ENCODE results near the gene RNF141.

The RNF141 gene

GRCh38 chr11:10561043-10561818, 20.2 kb upstream of the RNF141 start:
- DNase-seq (ENCODE audit: low spot score), result peak; percentile 13

GRCh38 chr11:10558288-10558687, 17.3 kb upstream of the RNF141 start:
- no peak for DNase-seq (ENCODE audit: low spot score)

GRCh38 chr11:10556590-10556989, 15.6 kb upstream of the RNF141 start:
- no peak for DNase-seq (ENCODE audit: low spot score)

GRCh38 chr11:10551845-10552352, 10.9 kb upstream of the RNF141 start:
- no peak for DNase-seq (ENCODE audit: low spot score)

DNA sequence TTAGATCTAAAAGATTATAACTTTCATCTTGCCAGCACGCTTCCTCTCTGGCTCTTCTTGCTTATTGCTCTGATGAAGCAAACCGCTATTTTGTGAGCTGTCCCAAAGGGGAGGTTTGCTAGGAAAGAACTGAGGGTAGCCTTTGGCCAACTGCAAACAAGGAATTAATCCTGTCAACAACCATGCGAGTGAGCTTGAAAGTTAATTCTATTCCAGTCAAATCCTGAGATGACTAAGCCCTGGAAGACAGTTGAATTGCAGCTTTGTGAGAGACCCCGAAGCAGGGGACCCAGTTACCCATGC, 10.3 kb upstream of the RNF141 start:
- no peak for DNase-seq (ENCODE audit: low spot score)

DNA sequence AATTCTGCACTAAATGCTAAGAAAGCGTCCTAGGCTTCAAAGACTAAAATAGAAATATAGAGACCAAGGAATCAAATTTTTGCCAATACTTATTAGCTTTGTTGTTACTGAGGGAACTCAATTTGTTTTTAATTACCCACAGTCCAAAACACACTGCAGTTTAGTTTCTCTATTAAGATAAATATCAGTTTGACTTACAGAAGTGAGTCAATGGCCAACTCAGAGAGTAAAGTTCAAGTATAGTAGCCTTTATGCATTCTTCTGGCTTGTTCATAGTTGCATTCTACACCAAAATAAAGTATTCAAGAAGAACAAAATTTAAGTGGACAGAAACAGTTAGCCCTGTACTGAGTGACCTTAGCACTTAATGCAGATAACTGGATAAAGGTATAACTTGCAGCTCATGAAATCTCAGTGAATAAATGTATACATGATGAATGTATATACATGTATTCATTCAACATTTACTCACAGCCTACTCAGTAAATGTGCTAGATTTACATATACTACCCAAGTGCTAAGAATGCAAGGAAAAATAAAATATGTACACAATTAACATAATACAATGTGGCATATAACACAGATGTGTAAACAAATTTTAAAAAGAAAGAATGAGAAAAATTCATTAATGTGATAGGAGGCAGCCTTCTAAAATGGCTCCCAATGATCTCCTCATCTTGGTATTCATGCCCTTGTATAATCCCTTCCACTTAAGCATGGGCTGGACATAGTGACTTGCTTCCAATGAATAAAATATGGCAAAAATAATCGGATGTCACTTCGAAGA, 9.7 kb upstream of the RNF141 start:
- DNase-seq (ENCODE audit: low spot score), result no peak

DNA sequence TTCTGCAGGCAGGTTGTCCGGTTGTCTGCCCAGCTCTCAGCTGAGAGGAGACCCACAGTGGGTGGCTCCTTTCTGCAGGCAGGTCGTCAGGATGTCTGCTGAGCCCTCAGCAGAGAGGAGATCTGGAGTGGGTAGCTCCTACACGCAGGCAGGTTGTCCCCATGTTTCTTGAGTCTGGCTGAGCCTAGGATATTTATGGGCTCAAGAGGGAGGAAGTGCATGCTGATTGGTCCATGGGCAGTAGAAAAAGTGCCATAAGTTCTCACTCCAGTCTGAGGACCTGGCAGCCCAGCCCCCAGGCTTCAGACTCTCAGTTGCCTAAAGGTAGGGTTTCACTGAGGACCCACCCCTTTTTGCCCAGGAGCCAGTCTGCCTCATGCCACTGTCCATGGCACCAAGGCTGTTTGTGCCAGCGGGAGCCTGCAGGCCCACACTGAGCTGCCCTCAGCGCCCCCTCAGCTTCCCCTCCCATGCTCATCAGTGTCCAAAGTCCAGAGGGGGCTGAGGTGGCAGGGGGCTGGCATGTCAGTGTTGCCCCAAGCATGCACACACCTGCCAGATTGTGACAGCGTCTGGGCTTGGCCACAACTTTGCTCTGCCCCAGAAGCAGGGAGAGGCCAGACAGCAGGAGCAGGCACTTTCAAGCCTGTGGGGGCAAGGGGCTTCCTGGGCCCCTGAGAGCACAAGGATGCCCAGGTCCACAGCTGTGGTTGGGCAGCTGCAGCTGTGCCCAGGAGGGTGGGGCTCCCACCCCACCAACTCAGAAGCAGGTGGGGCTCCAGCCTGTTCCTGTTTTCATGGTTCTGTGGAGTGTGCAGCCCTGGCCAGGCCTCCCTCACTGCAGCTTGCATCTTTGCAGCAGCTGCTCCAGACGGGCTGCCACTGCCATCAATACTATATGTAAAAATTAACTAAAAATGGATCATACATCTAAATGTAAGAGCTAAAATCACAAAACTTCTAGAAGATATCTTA, 3.8 kb upstream of the RNF141 start:
- DNase-seq (ENCODE audit: low spot score), result no peak

GRCh38 chr11:10543782-10544181, 2.8 kb upstream of the RNF141 start:
- DNase-seq (ENCODE audit: low spot score), result no peak

GRCh38 chr11:10542776-10543175, 1.8 kb upstream of the RNF141 start:
- DNase-seq (ENCODE audit: low spot score), result no peak

GRCh38 chr11:10541561-10541930, 559 bp upstream of the RNF141 start:
- DNase-seq (ENCODE audit: low spot score), result no peak

DNA sequence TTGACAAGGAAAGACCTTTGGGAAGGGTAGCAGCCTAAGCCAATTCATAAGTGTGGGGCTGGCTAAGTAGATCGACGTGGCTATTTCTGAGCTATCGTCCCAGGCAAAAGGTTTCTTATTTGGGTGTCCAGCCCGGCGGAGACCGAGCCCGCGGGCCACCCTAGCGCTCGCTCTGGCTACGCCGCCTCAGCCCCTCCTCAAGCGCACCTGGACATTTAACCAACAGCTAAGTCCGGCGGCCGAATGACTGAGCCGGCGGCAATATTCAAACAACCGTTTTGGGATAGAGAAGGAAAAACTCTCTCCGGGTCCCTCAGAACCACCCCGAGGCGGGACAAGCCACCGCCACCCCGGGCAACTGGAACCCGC, 457 bp downstream of the RNF141 start:
- DNase-seq (ENCODE audit: low spot score), result peak; percentile 20

GRCh38 chr11:10539339-10539738, 1.6 kb downstream of the RNF141 start:
- no peak for DNase-seq (ENCODE audit: low spot score)

DNA sequence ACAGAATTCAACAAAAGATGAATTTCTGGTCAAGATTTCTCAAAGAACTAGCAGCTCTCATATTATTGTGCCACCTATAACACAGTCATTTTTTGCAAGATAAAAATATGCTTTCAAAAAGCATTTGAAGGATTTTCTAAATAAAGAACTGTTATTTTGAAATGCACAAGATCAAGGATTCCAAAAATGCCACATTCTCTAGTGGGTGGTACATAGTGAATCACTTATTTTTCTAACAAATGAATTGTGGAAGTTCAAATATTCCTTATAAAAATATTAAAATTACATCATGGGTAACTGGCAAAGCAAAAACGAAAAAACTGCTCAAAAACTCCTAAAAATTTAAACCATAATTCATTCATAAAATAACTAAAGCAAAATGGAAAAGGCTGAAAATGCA, 2.1 kb downstream of the RNF141 start:
- no peak for DNase-seq (ENCODE audit: low spot score)

DNA sequence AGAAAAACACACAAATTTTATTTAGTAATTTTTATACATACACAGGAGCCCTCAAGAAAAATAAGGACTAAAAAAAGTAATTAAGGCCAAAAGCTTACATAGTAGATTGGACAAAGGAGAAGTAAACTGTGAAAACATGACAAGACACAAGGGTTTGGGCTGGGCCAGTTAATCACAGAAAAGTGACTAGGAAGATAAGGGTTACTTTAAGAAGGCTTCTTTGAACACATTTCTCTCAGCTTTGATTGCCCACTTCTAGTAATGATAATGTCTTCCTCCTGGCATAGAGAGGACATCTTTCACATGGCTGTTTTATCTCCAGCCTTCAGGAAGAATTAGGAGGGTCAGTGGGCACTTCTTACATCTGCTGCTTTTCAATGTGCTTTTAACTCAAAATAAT, 3.4 kb downstream of the RNF141 start:
- no peak for DNase-seq (ENCODE audit: low spot score)

DNA sequence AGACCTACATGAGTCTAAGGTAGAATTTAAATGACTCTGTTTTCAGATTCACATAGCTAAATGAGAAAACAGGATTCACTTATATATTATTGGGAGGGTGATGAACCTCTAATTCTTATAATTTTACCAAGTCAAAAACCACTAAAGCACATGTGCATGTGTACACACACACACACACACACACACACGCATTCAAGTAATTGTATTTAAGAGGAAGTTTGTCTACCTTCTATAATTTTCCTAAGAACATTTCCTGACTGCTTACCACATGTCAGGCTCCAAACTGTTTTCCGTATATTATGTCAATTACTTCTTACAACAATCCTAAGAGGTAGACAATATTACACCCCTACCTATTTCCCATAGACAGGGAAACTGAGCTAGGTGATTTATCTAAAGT, 6.7 kb downstream of the RNF141 start:
- no peak for DNase-seq (ENCODE audit: low spot score)

DNA sequence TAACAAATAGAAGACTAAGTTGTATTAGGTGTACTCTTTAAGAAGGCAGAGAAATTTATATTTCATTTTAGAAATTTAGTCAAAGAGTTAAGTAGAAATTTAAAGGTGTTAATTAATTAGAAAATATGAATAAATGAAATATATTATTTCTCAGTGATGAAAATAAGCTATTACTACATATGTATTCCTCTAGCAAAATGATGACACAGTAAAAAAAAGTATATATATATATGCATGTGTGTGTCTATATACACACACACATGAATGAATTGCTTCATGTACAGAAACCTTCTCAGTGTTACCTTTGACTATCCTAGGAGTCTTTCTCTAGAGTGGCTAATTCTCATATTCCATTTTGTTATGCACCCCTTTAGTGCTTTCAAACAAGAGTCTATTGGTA, 7.7 kb downstream of the RNF141 start:
- no peak for DNase-seq (ENCODE audit: low spot score)

GRCh38 chr11:10532526-10532925, 8.5 kb downstream of the RNF141 start:
- no peak for DNase-seq (ENCODE audit: low spot score)

DNA sequence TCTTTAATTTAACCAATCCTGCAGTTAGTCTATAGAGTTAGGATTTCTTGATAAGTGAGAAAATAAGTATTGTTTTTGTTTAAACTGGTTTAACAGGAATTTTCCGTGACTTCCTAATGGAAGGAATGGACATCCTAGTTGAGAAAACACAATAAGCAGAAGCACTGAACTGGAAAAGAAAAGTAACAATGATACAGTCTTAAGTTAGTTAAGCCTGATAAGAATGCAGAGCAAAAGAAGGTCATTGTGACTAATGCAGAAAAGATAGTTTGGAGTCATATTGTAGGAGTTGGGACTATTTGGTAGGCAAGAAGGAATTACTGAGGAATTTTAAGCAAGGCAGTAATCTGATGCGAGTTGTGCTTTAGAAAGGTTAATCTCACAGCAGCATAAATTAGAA, 11.7 kb downstream of the RNF141 start:
- DNase-seq (ENCODE audit: low spot score), result no peak

GRCh38 chr11:10528121-10528520, 12.9 kb downstream of the RNF141 start:
- no peak for DNase-seq (ENCODE audit: low spot score)

- peak; percentile 69 for DNase-seq (ENCODE audit: low spot score)
Measured at GRCh38 chr11:10526974-10527918, 13.7 kb downstream of the RNF141 start.

DNA sequence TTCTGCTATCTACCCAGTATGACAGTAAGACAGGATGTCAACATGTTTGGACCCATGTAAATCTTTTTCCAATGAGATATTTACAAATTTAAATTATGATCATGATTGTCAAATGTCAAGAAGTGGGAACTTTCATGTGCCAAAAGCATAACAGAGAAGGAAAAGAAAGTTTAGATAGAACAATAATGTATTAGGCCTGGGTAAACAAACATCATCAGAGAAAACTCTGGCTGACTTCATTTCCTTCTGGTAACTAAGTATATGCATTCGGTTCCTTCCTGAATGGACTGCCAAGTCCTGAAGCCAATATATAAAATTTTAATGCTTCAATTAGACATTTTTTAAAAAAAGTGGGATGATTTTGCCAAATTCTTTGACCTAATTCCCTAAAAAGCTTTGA, 16.5 kb downstream of the RNF141 start:
- no peak for DNase-seq (ENCODE audit: low spot score)

All from Ammon's horn (tissue), 1 donor.